OCI-LY1 (cell line): ENCODE results near the gene FAM8A1.

Experiments
- EZH2 ChIP-seq: fragments of 200-600 bp; sonication (generic), shearing (Covaris generic); IDR thresholded peaks from 2 replicates; pipeline ENCODE4 v1.8.0; 2017; ENCODE audit warnings: borderline replicate concordance, mixed run types, mild to moderate bottlenecking, antibody characterized with exemption, low read length, moderate library complexity, mixed read lengths
- TF ChIP-seq, protein P1 (sequence below): fragments of 200-600 bp; sonication (generic), shearing (Covaris generic); IDR thresholded peaks from 2 replicates; pipeline ENCODE4 v1.5.1; 2017; ENCODE audit warnings: mild to moderate bottlenecking, antibody characterized with exemption, low read length, moderate library complexity, mixed read lengths

GRCh38 chr6:17588011-17588410, 12.1 kb upstream of the FAM8A1 start:
- TF ChIP-seq, protein P1, sequence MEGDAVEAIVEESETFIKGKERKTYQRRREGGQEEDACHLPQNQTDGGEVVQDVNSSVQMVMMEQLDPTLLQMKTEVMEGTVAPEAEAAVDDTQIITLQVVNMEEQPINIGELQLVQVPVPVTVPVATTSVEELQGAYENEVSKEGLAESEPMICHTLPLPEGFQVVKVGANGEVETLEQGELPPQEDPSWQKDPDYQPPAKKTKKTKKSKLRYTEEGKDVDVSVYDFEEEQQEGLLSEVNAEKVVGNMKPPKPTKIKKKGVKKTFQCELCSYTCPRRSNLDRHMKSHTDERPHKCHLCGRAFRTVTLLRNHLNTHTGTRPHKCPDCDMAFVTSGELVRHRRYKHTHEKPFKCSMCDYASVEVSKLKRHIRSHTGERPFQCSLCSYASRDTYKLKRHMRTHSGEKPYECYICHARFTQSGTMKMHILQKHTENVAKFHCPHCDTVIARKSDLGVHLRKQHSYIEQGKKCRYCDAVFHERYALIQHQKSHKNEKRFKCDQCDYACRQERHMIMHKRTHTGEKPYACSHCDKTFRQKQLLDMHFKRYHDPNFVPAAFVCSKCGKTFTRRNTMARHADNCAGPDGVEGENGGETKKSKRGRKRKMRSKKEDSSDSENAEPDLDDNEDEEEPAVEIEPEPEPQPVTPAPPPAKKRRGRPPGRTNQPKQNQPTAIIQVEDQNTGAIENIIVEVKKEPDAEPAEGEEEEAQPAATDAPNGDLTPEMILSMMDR = no peak
- no peak for TF ChIP-seq EZH2
